MM.1S (cell line): ENCODE data around the gene CLTB.
"Not testable (repeated sequence)": the region's sequence is repeated elsewhere in the genome, so short reads cannot be mapped to it uniquely, and the experiment has no call there.

Source experiments
- DNase-seq: peaks from one replicate; pipeline ENCODE4 v3.0.0-alpha.2; 2015
- H2AFZ ChIP-seq: fragments of 300-600 bp; sonication (generic); 2 replicates; pipeline ENCODE4 v1.6.0; 2016; ENCODE audit warnings: antibody characterized with exemption, low read length
- H3F3A ChIP-seq: fragments of 300-600 bp; sonication (generic); 2 replicates; pipeline ENCODE4 v1.6.1; 2016; ENCODE audit warnings: mild to moderate bottlenecking, antibody characterized with exemption, low read length, moderate library complexity, mixed read lengths; ENCODE audit not compliant: insufficient read depth
- H3K27ac ChIP-seq: fragments of 300-600 bp; sonication (generic); 2 replicates; pipeline ENCODE4 v1.5.1; 2016; ENCODE audit warnings: mild to moderate bottlenecking, low read length
- H3K27me3 ChIP-seq: fragments of 300-600 bp; sonication (generic); replicated peaks from 2 replicates; pipeline ENCODE4 v1.6.0; 2016; ENCODE audit warnings: low read length; ENCODE audit not compliant: insufficient read depth
- H3K36me3 ChIP-seq: fragments of 300-600 bp; sonication (generic); replicated peaks from 2 replicates; pipeline ENCODE4 v1.6.1; 2016; ENCODE audit warnings: mild to moderate bottlenecking, low read length, mixed read lengths; ENCODE audit not compliant: insufficient read depth
- H3K4me1 ChIP-seq: fragments of 300-600 bp; sonication (generic); 2 replicates; pipeline ENCODE4 v1.6.1; 2016; ENCODE audit warnings: low read length, mixed read lengths
- H3K4me2 ChIP-seq: fragments of 300-600 bp; sonication (generic); 2 replicates; pipeline ENCODE4 v1.6.0; 2016; ENCODE audit warnings: low read depth, low read length
- H3K4me3 ChIP-seq: fragments of 300-600 bp; sonication (generic); 2 replicates; pipeline ENCODE4 v1.5.1; 2016; ENCODE audit warnings: low read length, mixed read lengths
- H3K79me2 ChIP-seq: fragments of 300-600 bp; sonication (generic); 2 replicates; pipeline ENCODE4 v1.6.1; 2016; ENCODE audit warnings: mixed run types, low read length, mixed read lengths
- H3K9ac ChIP-seq: fragments of 300-600 bp; sonication (generic); 2 replicates; pipeline ENCODE4 v1.6.1; 2016; ENCODE audit warnings: low read length, mixed read lengths
- H3K9me2 ChIP-seq: fragments of 300-600 bp; sonication (generic); replicated peaks from 2 replicates; pipeline ENCODE4 v1.6.1; 2016; ENCODE audit warnings: mild to moderate bottlenecking, low read length, mixed read lengths; ENCODE audit not compliant: insufficient read depth
- H3K9me3 ChIP-seq: fragments of 300-600 bp; sonication (generic); replicated peaks from 2 replicates; pipeline ENCODE4 v1.6.1; 2016; ENCODE audit warnings: mild to moderate bottlenecking, low read length, mixed read lengths; ENCODE audit not compliant: insufficient read depth
- H4K20me1 ChIP-seq: fragments of 300-600 bp; sonication (generic); 2 replicates; pipeline ENCODE4 v1.6.1; 2016; ENCODE audit warnings: mild to moderate bottlenecking, low read length, moderate library complexity, mixed read lengths; ENCODE audit not compliant: insufficient read depth
- EZH2 ChIP-seq: fragments of 300-600 bp; sonication (generic); optimal IDR thresholded peaks from 2 replicates; pipeline ENCODE3; 2017; ENCODE audit warnings: low read depth, mild to moderate bottlenecking, antibody characterized with exemption, low read length, mixed read lengths
- EZH2phosphoT487 ChIP-seq: fragments of 300-600 bp; sonication (generic); IDR thresholded peaks from 2 replicates; pipeline ENCODE4 v1.6.1; 2018; ENCODE audit warnings: antibody characterized with exemption, low read length
- TF ChIP-seq, protein P1 (sequence below): fragments of 300-600 bp; sonication (generic); IDR thresholded peaks from 2 replicates; pipeline ENCODE4 v1.5.1; 2016; ENCODE audit warnings: antibody characterized with exemption, low read length, mixed read lengths

Gene CLTB

DNA sequence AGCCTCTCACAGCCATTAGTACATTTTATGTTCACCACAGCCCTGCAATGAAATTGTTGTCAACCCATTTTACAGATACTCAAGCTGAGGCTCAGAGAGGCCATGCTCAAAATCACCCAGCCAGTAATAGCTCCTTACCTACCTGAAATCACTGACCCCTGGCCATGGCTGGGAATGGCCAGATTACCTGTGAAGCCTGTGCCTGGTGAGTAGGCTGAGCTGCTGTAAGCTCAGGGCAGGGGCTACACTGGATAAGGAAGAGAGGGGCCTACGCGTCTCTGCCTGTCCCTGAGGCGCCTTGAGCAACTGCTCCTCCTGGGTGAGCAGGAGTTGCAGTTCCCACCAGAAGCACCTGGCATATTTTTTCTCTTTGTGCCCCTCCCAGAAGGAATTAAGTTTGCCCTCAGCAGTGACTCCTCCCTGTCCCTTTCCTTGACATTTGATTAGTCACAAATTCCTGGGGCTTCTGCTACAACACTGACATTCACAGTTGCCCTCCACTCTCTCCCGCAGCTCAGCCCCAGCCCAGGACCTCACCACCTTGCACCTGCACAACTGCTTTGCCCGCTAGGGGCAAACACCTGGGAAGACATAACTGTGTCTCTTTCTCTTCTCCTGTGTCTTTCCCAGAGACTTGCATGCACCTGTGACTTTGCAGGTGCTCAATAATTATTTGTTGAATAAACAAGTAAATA is 5.7 kb downstream of the CLTB start:
- DNase-seq = no peak
- no peak overlapping the region; the same call in 1 of the 2 replicates for H3K27ac ChIP-seq

DNA sequence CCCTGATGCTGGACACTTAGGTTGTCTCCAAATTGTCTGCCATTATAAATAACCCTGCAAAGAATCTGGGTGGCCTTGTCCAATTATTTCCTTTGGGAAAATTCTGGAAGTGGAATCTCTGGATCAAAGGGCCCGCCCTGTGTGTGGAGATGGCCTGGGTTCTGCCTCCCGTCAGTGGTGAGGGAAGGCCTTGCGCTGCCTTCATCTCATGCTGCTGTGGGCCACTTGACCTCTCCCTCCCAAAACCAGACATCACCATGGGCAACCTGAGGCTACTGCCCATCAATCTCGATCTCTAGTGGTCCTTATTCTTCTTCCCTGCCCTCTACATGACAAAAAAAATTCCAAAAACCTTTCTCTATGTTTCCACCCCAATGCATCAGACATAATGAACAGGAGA is 6.6 kb downstream of the CLTB start:
- peaks cover 44% of the 10 kb centered on the region for H3K79me2 ChIP-seq
- H3F3A ChIP-seq = peaks cover 17% of the 10 kb centered on the region
- H3K4me3 ChIP-seq = no peak overlapping the region
- H3K27ac ChIP-seq = no peak overlapping the region
- no peaks in the 10 kb centered on the region for H3K9me2 ChIP-seq
- DNase-seq = no peak
- no peaks in the 10 kb centered on the region; the same call in 1 of the 2 replicates for H3K36me3 ChIP-seq
- H3K9me3 ChIP-seq = no peaks in the 10 kb centered on the region
- TF ChIP-seq EZH2 (no peak), EZH2phosphoT487 (no peak)
- TF ChIP-seq, protein P1, sequence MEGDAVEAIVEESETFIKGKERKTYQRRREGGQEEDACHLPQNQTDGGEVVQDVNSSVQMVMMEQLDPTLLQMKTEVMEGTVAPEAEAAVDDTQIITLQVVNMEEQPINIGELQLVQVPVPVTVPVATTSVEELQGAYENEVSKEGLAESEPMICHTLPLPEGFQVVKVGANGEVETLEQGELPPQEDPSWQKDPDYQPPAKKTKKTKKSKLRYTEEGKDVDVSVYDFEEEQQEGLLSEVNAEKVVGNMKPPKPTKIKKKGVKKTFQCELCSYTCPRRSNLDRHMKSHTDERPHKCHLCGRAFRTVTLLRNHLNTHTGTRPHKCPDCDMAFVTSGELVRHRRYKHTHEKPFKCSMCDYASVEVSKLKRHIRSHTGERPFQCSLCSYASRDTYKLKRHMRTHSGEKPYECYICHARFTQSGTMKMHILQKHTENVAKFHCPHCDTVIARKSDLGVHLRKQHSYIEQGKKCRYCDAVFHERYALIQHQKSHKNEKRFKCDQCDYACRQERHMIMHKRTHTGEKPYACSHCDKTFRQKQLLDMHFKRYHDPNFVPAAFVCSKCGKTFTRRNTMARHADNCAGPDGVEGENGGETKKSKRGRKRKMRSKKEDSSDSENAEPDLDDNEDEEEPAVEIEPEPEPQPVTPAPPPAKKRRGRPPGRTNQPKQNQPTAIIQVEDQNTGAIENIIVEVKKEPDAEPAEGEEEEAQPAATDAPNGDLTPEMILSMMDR = no peak
- H2AFZ ChIP-seq = no peak overlapping the region
- no peaks in the 10 kb centered on the region for H3K27me3 ChIP-seq
- no peaks in the 10 kb centered on the region for H4K20me1 ChIP-seq
- H3K9ac ChIP-seq = no peak overlapping the region
- H3K4me2 ChIP-seq = no peak overlapping the region
- peaks cover 33% of the 10 kb centered on the region for H3K4me1 ChIP-seq

More for the DNA sequence above, 5.7 kb downstream of the CLTB start:
- peaks cover 33% of the 10 kb centered on the region for H3K4me1 ChIP-seq
- H4K20me1 ChIP-seq = no peaks in the 10 kb centered on the region
- no peak overlapping the region for H3K4me2 ChIP-seq
- no peaks in the 10 kb centered on the region; the same call in 1 of the 2 replicates for H3K36me3 ChIP-seq
- H2AFZ ChIP-seq = no peak overlapping the region
- peaks cover 17% of the 10 kb centered on the region for H3F3A ChIP-seq
- H3K4me3 ChIP-seq = no peak overlapping the region
- peaks cover 46% of the 10 kb centered on the region for H3K79me2 ChIP-seq
- no peaks in the 10 kb centered on the region for H3K9me3 ChIP-seq
- TF ChIP-seq EZH2 = no peak
- TF ChIP-seq, protein P1 = peak; percentile 47
- no peaks in the 10 kb centered on the region for H3K9me2 ChIP-seq
- no peak overlapping the region for H3K9ac ChIP-seq
- no peaks in the 10 kb centered on the region for H3K27me3 ChIP-seq

DNA sequence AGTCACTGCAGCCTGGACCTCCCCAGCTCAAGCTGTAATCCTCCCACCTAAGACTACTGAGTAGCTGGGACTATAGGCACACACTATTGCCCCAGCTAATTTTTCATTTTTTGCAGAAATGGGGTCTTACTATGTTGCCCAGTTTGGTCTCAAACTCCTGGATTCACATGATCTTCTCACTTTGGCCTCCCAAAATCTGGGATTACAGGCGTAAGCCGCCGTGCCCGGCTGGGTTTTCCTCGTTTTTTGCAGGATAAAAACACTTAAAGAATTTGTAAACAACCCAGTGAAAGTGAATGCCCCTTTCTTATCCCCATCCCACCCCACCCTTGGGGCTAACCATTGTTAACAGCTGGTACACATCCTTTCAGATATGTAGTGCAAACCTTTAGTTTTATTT is 7.7 kb downstream of the CLTB start:
- H3K9me2 ChIP-seq = no peaks in the 10 kb centered on the region
- TF ChIP-seq EZH2 (no peak), EZH2phosphoT487 (no peak)
- TF ChIP-seq, protein P1 = no peak
- no peak for DNase-seq
- H3F3A ChIP-seq = peaks cover 17% of the 10 kb centered on the region
- H3K9me3 ChIP-seq = no peaks in the 10 kb centered on the region
- H3K36me3 ChIP-seq = no peaks in the 10 kb centered on the region; the same call in 1 of the 2 replicates
- H3K27me3 ChIP-seq = no peaks in the 10 kb centered on the region
- no peak overlapping the region for H2AFZ ChIP-seq
- H3K79me2 ChIP-seq = peaks cover 32% of the 10 kb centered on the region
- no peak overlapping the region for H3K9ac ChIP-seq
- no peaks in the 10 kb centered on the region for H4K20me1 ChIP-seq
- H3K4me1 ChIP-seq = peaks cover 33% of the 10 kb centered on the region
- no peak overlapping the region for H3K27ac ChIP-seq
- no peak overlapping the region for H3K4me3 ChIP-seq
- H3K4me2 ChIP-seq = no peak overlapping the region

DNA sequence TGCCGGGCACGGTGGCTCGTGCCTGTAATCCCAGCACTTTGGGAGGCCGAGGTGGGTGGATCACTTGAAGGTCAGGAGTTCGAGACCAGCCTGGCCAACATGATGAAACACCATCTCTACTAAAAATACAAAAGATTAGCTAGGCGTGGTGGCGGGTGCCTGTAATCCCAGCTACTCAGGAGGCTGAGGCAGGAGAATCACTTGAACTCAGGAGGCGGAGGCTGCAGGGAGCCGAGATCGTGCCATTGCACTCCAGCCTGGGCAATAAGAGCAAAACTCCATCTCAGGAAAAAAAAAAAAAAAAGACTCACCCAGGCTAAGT is 8.1 kb downstream of the CLTB start:
- Histone ChIP-seq H3K4me1 (peaks cover 33% of the 10 kb centered on the region), H3F3A (peaks cover 17% of the 10 kb centered on the region), H3K79me2 (peaks cover 28% of the 10 kb centered on the region)
- H3K9ac ChIP-seq, H3K4me3 ChIP-seq, H3K27me3 ChIP-seq, DNase-seq, H3K27ac ChIP-seq, H4K20me1 ChIP-seq, H3K4me2 ChIP-seq, H3K9me2 ChIP-seq, H3K9me3 ChIP-seq, H3K36me3 ChIP-seq, H2AFZ ChIP-seq: not testable (repeated sequence)
